ENCODE data around the gene CNTLN. TPM values are rescaled to one million over a fixed set of nuclear protein-coding genes. Genes with fewer than 3 reads are reported as not detected.
"Not testable (repeated sequence)": the region's sequence is repeated elsewhere in the genome, so short reads cannot be mapped to it uniquely, and the experiment has no call there.

The CNTLN gene
- polyA plus RNA-seq, 1 experiment = 1.9 TPM

DNA sequence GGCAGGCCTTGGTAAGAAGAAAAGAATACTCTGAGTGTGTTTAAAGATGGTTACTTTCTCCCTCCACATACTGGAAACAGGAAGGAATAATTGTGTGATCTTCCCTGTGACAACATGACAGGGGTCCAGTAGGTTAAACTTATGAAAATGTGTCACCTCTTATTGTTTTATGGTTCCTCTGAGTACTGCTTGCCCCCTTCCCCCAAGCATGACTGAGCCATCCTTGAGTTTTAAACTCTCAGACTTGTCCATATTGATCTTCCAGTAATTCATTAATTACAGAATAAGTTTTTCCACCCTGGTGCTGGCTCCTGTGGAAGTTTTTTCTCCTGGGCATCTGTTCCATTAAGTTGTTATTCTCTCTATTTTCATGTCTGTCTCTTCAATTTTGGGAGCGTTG lies 95.8 kb downstream of the CNTLN start:
- DNase-seq (ENCODE audit: low read depth) = no peak
- no peak overlapping the region for H3K4me3 ChIP-seq (ENCODE audit: low read depth, low read length)
- H3K36me3 ChIP-seq (ENCODE audit: control insufficient read depth, insufficient read depth, low read length) = no peaks in the 10 kb centered on the region
- ChIA-PET CTCF (interaction anchor here (0.7 kb wide), 1 partner anchor 356 kb away, joined by 3 read pairs; no protein-coding TSS in a partner anchor), POLR2A (no interaction called here)
- H3K27me3 ChIP-seq (ENCODE audit: control insufficient read depth, insufficient read depth, low read length) = no peaks in the 10 kb centered on the region
- TF ChIP-seq, protein P1, sequence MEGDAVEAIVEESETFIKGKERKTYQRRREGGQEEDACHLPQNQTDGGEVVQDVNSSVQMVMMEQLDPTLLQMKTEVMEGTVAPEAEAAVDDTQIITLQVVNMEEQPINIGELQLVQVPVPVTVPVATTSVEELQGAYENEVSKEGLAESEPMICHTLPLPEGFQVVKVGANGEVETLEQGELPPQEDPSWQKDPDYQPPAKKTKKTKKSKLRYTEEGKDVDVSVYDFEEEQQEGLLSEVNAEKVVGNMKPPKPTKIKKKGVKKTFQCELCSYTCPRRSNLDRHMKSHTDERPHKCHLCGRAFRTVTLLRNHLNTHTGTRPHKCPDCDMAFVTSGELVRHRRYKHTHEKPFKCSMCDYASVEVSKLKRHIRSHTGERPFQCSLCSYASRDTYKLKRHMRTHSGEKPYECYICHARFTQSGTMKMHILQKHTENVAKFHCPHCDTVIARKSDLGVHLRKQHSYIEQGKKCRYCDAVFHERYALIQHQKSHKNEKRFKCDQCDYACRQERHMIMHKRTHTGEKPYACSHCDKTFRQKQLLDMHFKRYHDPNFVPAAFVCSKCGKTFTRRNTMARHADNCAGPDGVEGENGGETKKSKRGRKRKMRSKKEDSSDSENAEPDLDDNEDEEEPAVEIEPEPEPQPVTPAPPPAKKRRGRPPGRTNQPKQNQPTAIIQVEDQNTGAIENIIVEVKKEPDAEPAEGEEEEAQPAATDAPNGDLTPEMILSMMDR (IDR thresholded peaks at IDR 0.05; ENCODE audit: insufficient read depth, low read depth, low read length) = no peak

DNA sequence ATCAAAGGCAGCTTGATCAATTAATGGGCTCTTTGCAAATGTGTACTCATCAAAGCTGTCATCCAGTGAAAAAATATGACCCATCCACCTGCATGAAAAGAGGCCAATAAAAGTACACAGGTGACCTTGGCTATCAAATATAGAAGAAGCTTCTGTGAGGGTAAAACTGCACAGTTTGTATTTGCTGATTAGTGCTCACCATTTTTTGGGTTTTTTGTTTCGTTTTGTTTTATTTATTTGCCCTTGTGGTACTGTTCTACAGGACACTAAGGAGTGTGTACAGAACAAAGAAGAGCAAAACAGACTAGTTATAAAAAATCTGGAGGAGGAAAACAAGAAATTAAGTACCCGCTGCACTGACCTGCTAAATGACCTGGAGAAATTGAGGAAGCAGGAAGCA lies 101.3 kb downstream of the CNTLN start:
- no peaks in the 10 kb centered on the region for H3K27me3 ChIP-seq (ENCODE audit: control insufficient read depth, insufficient read depth, low read length)
- CTCF ChIA-PET = no interaction called here
- POLR2A ChIA-PET = no interaction called here
- DNase-seq (ENCODE audit: low read depth) = no peak
- no peak overlapping the region for H3K4me3 ChIP-seq (ENCODE audit: low read depth, low read length)
- no peaks in the 10 kb centered on the region for H3K36me3 ChIP-seq (ENCODE audit: control insufficient read depth, insufficient read depth, low read length)
- TF ChIP-seq, protein P1 (IDR thresholded peaks at IDR 0.05; ENCODE audit: insufficient read depth, low read depth, low read length) = no peak

DNA sequence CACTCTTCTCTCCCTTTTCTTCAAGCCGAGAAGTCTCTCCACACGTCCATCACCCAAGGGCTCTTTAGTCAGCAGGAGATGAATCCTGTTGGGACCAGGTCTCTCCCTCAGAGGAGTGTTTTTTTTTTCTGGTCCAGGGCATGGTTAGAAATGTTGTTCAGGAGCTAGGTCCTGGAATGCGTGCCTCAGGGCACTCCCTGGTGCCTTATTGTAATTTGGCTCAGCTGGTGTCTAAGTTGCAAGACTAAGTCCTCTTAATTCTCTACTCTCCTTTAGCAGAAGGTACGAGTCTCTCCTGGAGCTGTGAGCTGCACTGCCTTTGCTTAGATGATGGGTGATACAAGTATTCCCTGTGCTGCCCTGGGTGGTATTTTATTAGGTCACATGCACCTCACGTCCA lies 111.9 kb downstream of the CNTLN start:
- CTCF ChIA-PET = interaction anchor here (0.9 to 1.0 kb wide), 2 partner anchors 13 to 28 kb away, joined by 3 to 4 read pairs; no protein-coding TSS in a partner anchor
- POLR2A ChIA-PET = no interaction called here
- H3K36me3 ChIP-seq (ENCODE audit: control insufficient read depth, insufficient read depth, low read length) = no peaks in the 10 kb centered on the region
- no peak overlapping the region for H3K4me3 ChIP-seq (ENCODE audit: low read depth, low read length)
- TF ChIP-seq, protein P1 (IDR thresholded peaks at IDR 0.05; ENCODE audit: insufficient read depth, low read depth, low read length) = no peak
- no peak for DNase-seq (ENCODE audit: low read depth)
- no peaks in the 10 kb centered on the region for H3K27me3 ChIP-seq (ENCODE audit: control insufficient read depth, insufficient read depth, low read length)

DNA sequence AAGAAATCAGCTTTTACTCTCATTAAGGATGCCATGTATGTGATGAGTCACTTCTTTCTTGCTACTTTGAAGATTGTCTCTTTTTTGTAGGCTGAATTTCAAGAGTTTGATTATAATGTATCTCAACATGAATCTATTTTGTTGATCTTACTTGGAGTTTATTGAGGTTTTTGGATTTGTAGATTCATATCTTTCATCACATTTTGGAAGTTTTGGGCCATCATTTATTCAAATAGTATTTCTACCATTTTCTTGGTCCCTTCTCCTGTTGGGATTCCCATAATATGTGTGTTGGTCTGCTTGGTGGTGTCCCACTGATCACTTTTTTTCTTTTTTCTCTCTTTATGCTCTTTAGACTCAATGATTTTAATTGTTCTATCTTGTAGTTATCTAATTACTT lies 116.3 kb downstream of the CNTLN start:
- POLR2A ChIA-PET = no interaction called here
- no peak overlapping the region for H3K4me3 ChIP-seq (ENCODE audit: low read depth, low read length)
- no peaks in the 10 kb centered on the region for H3K27me3 ChIP-seq (ENCODE audit: control insufficient read depth, insufficient read depth, low read length)
- no peaks in the 10 kb centered on the region for H3K36me3 ChIP-seq (ENCODE audit: control insufficient read depth, insufficient read depth, low read length)
- CTCF ChIA-PET = no interaction called here
- no peak for DNase-seq (ENCODE audit: low read depth)
- TF ChIP-seq, protein P1 (IDR thresholded peaks at IDR 0.05; ENCODE audit: insufficient read depth, low read depth, low read length) = no peak

DNA sequence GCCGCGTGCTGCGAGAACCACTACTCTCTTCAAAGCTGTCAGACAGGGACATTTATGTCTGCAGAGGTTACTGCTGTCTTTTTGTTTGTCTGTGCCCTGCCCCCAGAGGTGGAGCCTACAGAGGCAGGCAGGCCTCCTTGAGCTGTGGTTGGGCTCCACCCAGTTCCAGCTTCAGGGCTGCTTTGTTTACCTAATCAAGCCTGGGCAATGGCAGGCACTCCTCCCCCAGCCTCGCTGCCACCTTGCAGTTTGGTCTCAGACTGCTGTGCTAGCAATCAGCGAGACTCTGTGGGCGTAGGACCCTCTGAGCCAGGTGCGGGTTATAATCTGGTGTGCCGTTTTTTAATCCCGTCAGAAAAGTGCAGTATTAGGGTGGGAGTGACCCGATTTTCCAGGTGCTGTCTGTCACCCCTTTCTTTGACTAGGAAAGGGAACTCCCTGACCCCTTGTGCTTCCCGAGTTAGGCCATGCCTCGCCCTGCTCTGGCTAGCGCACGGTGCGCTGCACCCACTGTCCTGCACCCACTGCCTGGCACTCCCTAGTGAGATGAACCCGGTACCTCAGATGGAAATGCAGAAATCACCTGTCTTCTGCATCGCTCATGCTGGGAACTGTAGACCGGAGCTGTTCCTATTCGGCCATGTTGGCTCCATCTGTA lies 133.8 kb downstream of the CNTLN start:
- CTCF ChIA-PET = interaction anchor here (1.0 kb wide), 1 partner anchor 17 kb away, joined by 4 read pairs; no protein-coding TSS in a partner anchor
- H3K4me3 ChIP-seq (ENCODE audit: low read depth, low read length) = not testable (repeated sequence)

DNA sequence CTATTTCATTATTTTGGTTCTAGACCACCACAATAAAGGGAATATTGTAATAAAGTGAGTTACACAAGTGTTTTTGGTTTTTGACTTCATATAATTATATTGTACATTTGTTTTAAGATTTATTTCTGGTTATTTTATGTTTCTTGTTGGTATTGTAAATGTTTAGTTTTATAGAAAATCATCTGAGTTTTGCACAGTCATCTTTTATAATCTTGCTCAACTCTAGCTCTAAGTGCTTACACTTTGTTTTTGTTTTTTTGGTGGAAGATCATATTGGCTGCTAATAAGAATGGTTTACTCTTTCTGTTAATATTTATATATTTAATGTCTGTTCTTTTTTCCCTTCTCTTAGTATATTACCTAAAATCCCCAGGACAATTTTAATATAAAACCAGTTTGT lies 135.0 kb downstream of the CNTLN start:
- no peaks in the 10 kb centered on the region for H3K36me3 ChIP-seq (ENCODE audit: control insufficient read depth, insufficient read depth, low read length)
- no peak overlapping the region for H3K4me3 ChIP-seq (ENCODE audit: low read depth, low read length)
- TF ChIP-seq, protein P1 (IDR thresholded peaks at IDR 0.05; ENCODE audit: insufficient read depth, low read depth, low read length) = no peak
- POLR2A ChIA-PET = no interaction called here
- DNase-seq (ENCODE audit: low read depth) = no peak
- CTCF ChIA-PET = no interaction called here
- no peaks in the 10 kb centered on the region for H3K27me3 ChIP-seq (ENCODE audit: control insufficient read depth, insufficient read depth, low read length)

More for the DNA sequence above, 133.8 kb downstream of the CNTLN start:
- H3K27me3 ChIP-seq (ENCODE audit: control insufficient read depth, insufficient read depth, low read length); POLR2A ChIA-PET; DNase-seq (ENCODE audit: low read depth); H3K36me3 ChIP-seq (ENCODE audit: control insufficient read depth, insufficient read depth, low read length): not testable (repeated sequence)
